Osteoblast (primary cell): ENCODE results near the gene GNPAT. TPM values are rescaled to one million over a fixed set of nuclear protein-coding genes. Genes with fewer than 3 reads are reported as not detected.

Source experiments
- DNase-seq: peaks from one replicate; pipeline ENCODE4 v3.0.0; 2011; ENCODE audit warnings: low spot score, mixed read lengths; ENCODE audit not compliant: insufficient read length; ENCODE audit errors: missing footprints
- H2AFZ ChIP-seq: 2 replicates; pipeline ENCODE4 v1.6.0; 2011; ENCODE audit warnings: mild to moderate bottlenecking, low read length
- H3K27ac ChIP-seq: 2 replicates; pipeline ENCODE4 v1.5.1; 2011; ENCODE audit warnings: mild to moderate bottlenecking, low read depth, low read length, moderate library complexity
- H3K27me3 ChIP-seq: 2 replicates; pipeline ENCODE4 v1.6.0; 2012; ENCODE audit warnings: mild to moderate bottlenecking, control low read depth, inconsistent platforms, low read length, moderate library complexity; ENCODE audit not compliant: insufficient read depth
- H3K36me3 ChIP-seq: 2 replicates; pipeline ENCODE4 v1.5.1; 2011; ENCODE audit warnings: mild to moderate bottlenecking, low read length, control low read depth, moderate library complexity; ENCODE audit not compliant: insufficient read depth
- H3K4me1 ChIP-seq: 2 replicates; pipeline ENCODE4 v1.5.1; 2011; ENCODE audit warnings: mild to moderate bottlenecking, low read length, control low read depth, moderate library complexity; ENCODE audit not compliant: insufficient read depth
- H3K4me2 ChIP-seq: 2 replicates; pipeline ENCODE4 v1.6.0; 2011; ENCODE audit warnings: mild to moderate bottlenecking, low read length; ENCODE audit not compliant: insufficient read depth
- H3K4me3 ChIP-seq: fragments of 200-600 bp; sonication (generic); 3 replicates; pipeline ENCODE4 v1.5.1; 2012; ENCODE audit warnings: mild to moderate bottlenecking, low read length, inconsistent platforms; ENCODE audit not compliant: insufficient read depth
- H3K79me2 ChIP-seq: 2 replicates; pipeline ENCODE4 v1.6.0; 2012; ENCODE audit warnings: mild to moderate bottlenecking, low read length, control low read depth, inconsistent platforms; ENCODE audit not compliant: insufficient read depth
- H3K9me3 ChIP-seq: 2 replicates; pipeline ENCODE4 v1.5.1; 2011; ENCODE audit warnings: low read depth, low read length, control low read depth
- H4K20me1 ChIP-seq: 2 replicates; pipeline ENCODE4 v1.6.0; 2012; ENCODE audit warnings: mild to moderate bottlenecking, low read length, control low read depth; ENCODE audit not compliant: insufficient read depth
- total RNA-seq: library from RNA; depleted of rRNA; stranded (reverse); fragments of >200 nt; gene quantifications from 2 replicates; pipeline ENCODE4 v1.2.3, GENCODE V29; 2012
- TF ChIP-seq, protein P1 (sequence below): IDR thresholded peaks from 2 replicates; pipeline ENCODE4 v1.5.1; 2011; ENCODE audit warnings: mild to moderate bottlenecking, low read depth, low read length, moderate library complexity; ENCODE audit errors: extremely low read depth

The GNPAT gene
- total RNA-seq, 1 donor, result 52.1 TPM

DNA sequence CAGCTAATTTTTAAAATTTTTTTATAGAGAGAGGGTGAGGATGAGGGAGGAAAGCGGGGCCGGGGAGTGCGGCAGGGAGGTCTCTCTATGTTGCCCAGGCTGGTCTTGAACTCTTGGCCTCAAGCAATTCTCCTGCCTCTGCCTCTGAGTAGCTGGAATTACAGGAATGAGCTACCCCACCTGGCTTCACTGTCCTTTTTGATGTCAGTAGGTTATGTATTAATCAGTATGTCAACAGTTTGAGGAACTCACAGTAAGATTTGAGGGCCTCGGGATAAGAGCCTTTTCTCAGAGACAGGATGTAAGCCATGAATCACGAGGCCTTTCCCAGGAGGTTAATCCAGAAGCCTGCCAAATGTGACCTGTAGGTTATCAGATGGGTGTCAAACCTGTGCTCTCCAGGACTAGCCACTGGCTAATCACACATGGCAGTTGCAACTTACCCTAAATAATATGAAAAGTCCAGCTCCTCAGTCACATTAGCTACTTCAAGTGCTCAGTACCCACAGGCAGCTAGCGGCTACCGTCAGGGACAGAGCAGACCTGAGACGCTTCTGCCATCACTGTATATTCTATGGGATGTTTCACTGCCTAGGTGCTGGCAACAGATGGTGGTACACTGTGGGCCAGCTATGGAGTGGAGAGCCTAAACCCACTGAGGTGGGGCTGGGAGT is 46.0 kb upstream of the GNPAT start:
- Histone ChIP-seq H3K79me2 (no peaks in the 10 kb centered on the region), H3K4me1 (no peaks in the 10 kb centered on the region), H2AFZ (no peak overlapping the region), H3K27ac (no peak overlapping the region), H3K27me3 (no peaks in the 10 kb centered on the region), H3K4me3 (no peak overlapping the region), H3K36me3 (no peaks in the 10 kb centered on the region), H3K4me2 (no peak overlapping the region), H3K9me3 (no peaks in the 10 kb centered on the region), H4K20me1 (no peaks in the 10 kb centered on the region)
- DNase-seq, result no peak
- TF ChIP-seq, protein P1, sequence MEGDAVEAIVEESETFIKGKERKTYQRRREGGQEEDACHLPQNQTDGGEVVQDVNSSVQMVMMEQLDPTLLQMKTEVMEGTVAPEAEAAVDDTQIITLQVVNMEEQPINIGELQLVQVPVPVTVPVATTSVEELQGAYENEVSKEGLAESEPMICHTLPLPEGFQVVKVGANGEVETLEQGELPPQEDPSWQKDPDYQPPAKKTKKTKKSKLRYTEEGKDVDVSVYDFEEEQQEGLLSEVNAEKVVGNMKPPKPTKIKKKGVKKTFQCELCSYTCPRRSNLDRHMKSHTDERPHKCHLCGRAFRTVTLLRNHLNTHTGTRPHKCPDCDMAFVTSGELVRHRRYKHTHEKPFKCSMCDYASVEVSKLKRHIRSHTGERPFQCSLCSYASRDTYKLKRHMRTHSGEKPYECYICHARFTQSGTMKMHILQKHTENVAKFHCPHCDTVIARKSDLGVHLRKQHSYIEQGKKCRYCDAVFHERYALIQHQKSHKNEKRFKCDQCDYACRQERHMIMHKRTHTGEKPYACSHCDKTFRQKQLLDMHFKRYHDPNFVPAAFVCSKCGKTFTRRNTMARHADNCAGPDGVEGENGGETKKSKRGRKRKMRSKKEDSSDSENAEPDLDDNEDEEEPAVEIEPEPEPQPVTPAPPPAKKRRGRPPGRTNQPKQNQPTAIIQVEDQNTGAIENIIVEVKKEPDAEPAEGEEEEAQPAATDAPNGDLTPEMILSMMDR, result no peak

DNA sequence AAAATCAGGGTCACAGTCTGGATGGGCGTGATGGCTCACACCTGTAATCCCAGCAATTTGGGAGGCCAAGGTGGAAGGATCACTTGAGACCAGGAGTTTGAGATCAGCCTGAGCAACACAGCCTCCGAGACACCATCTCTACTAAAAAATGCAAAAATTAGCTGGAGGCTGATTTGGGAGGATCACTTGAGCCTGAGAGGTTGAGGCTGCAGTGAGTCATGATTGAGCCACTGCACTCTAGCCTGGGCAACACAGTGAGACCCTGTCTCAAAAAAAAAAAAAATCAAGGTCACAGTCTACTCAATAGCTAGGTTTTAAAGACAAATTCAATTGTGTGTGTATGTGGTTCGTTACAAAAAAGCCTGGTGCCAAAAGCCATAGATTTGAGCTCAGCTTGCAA is 44.7 kb upstream of the GNPAT start:
- Histone ChIP-seq H4K20me1 (no peaks in the 10 kb centered on the region), H3K9me3 (no peaks in the 10 kb centered on the region), H3K4me3 (no peak overlapping the region), H2AFZ (no peak overlapping the region), H3K79me2 (no peaks in the 10 kb centered on the region), H3K4me2 (no peak overlapping the region), H3K27me3 (no peaks in the 10 kb centered on the region), H3K27ac (no peak overlapping the region), H3K36me3 (no peaks in the 10 kb centered on the region), H3K4me1 (peaks cover 3% of the 10 kb centered on the region)
- DNase-seq, result no peak
- TF ChIP-seq, protein P1, result no peak

DNA sequence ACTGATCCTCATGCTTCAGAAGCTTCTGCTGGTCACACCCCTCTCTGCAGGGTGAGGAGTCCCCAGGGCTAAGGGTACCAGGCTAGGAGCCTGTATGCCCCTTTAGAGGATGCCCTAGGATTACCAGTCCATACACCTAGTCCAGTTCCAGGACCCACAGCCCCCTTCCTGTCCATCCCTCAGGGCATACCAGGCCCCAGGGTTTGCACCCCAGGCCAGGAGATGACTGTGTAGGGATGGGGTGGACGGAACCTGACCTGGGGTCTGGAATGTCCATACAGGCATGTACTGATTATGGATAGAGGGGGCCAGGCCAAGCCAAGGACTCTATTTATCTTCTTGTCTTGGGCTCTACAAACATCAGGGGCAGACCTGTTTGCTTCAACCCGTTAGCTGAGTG is 44.3 kb upstream of the GNPAT start:
- Histone ChIP-seq H3K27me3 (no peaks in the 10 kb centered on the region), H3K9me3 (no peaks in the 10 kb centered on the region), H3K4me3 (no peak overlapping the region), H4K20me1 (no peaks in the 10 kb centered on the region), H3K79me2 (no peaks in the 10 kb centered on the region), H3K27ac (no peak overlapping the region), H3K4me2 (no peak overlapping the region), H2AFZ (no peak overlapping the region), H3K4me1 (peaks cover 3% of the 10 kb centered on the region), H3K36me3 (no peaks in the 10 kb centered on the region)
- TF ChIP-seq, protein P1, result no peak
- peak; percentile 68 for DNase-seq

DNA sequence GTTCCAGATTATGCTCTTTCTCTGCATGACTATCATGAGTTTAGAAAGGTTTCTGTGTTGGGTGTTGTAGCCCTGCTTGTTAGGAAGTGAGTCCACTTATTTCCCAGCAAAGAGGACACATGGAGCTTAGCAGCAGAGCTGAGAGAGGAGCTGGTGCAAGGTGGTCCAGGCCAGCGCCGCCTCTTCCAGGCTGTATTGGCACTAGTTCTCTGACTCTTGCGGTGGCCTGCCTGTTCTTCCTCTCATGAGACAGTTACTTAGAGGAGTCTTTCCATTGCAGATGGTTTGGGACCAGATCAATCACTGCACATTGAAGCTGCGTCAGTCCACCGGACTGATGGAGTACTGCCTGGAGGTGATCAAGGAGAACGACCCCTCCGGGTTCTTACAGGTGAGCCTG is 41.1 kb upstream of the GNPAT start:
- H3K4me1 ChIP-seq, result peaks cover 3% of the 10 kb centered on the region
- H3K4me3 ChIP-seq, result no peak overlapping the region
- peaks cover 5% of the 10 kb centered on the region for H3K27me3 ChIP-seq
- TF ChIP-seq, protein P1, result no peak
- H3K27ac ChIP-seq, result no peak overlapping the region
- no peak overlapping the region for H2AFZ ChIP-seq
- H3K9me3 ChIP-seq, result no peaks in the 10 kb centered on the region
- H3K36me3 ChIP-seq, result no peaks in the 10 kb centered on the region
- no peaks in the 10 kb centered on the region for H4K20me1 ChIP-seq
- DNase-seq, result no peak
- no peak overlapping the region for H3K4me2 ChIP-seq
- no peaks in the 10 kb centered on the region for H3K79me2 ChIP-seq
